Fibroblast of skin of left biceps (primary cell): ENCODE measurements around the gene CAPNS1.
"Not testable (repeated sequence)": the region's sequence is repeated elsewhere in the genome, so short reads cannot be mapped to it uniquely, and the experiment has no call there.

Experiments used
- DNase-seq, 2 experiments: peaks; one replicate each; pipeline ENCODE4 v3.0.0-alpha.2; 2013; ENCODE audit warnings: low read depth in 2 of 2

The CAPNS1 gene

DNA sequence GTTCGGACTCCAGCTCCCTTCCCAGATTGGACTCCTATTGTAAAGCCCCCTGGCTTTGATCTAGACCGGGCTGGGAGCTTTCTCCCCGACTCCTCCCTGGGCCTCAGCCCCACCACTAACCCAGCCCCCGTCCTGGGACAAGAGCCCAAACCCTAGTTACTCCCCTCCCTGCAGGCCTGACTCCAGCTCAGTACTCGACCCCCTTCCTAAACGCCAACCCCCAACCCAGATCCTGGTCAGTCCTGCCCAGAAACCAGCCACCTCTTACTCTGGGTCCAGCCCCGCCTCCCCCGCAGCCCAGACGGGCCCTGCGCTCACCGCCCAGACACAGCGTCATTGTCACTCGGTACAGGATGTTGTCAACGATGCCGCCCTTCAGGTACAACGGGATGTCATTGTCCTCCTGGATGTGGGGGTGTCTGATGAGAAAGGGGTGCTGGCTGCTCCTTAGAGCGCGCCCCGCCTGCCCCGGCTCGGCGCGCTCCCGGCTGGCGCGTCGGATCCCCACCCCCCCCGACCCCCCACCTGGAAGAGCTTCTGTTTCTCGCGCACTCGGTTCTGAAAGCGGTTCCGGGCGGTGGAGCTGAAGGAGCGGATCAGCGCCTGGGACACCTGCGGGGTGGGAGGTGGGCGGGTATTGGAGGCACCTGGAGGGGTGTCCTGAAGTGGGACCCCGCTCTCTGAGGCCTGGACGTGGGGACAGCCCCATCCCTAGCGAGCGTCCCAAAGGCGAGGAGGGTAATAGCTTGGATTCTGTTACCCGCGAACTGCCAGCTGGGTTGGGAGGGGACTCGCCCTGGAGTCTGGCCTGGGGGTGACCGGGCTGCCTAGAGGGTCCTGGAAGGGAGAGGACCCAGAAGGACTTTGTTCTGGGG lies 11.5 kb downstream of the CAPNS1 start:
- DNase-seq = no peak

- no peak for DNase-seq
These were observed 12.1 kb downstream of the CAPNS1 start for GRCh38 chr19:36152019-36152351.

DNA sequence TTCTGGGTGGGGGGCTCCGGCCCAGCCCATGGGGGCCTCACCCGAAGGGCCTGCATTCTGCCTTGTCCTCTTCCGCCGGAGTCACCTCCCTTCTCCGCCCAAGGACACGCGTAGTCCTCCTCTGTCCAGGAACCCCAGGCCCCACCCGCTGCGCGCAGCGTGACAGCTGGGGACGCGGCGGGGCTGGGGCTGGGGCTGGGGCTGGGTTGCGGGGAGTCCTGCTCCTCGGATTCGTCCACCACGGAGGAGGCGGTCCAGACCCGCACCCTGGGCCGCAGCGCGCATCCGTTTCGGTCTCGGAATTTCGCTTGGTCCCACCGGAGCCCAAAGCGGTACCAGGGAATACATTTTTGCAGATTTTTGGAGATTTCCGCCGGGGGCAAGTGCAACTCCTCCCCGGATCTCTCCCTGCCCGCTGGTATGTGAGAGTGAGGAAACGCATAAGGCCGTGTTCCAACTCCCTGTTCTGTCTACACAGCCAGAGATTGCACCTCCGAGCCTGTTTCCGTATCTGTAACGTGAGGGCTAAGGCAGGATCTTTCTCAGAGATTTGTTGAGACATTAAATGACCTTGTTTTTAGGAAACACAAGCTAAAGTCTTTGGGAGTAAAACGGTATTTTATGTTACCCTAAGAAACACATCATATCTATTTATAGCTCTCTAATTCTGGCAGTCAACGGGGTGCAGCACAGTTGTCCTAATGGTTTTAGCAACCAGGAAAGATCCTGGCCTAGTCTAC lies 12.7 kb downstream of the CAPNS1 start, which contains the start of gene COX7A1:
COX7A1 (minus strand) TSS at position 96 of the 740 bp plus-strand sequence; CDS start at position 56, 40 bp downstream.
- no peak for DNase-seq

DNA sequence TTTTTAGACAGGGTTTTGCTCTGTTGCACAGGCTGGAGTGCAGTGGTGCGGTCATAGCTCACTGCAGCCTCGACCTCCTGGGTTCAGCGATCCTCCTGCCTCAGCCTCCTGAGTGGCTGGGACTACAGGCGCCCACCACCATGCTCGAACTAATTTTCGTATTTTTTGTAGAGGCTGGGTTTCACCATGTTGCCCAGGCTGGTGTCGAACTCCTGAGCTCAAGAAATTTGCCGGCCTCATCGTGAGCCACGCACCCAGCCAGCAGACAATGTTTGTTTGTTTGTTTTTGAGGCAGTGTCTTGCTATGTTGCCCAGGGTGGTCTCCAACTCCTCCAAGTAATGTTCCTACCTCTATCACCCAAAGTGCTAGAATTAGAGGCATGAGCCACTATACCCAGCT lies 13.3 kb downstream of the CAPNS1 start:
- no peak for DNase-seq

GRCh38 chr19:36160821-36161596 lies 21.1 kb downstream of the CAPNS1 start:
- no peak for DNase-seq

DNA sequence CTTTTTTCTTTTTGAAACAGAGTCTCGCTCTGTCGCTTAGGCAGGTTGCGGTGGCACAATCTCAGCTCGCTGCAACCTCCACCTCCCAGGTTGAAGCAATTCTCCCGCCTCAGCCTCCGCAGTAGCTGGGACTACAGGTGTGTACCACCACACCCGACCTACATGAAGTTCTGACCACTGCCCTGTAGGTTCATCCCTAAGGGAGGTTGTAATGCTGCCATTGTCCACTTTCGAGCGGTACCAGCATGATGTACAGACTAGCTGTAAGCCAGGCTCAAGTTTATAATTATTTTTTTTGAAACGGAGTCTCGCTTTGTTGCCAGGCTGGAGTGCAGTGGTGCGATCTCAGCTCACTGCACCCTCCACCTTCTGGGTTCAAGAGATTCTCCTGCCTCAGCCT lies 23.9 kb downstream of the CAPNS1 start:
- DNase-seq = no peak

DNA sequence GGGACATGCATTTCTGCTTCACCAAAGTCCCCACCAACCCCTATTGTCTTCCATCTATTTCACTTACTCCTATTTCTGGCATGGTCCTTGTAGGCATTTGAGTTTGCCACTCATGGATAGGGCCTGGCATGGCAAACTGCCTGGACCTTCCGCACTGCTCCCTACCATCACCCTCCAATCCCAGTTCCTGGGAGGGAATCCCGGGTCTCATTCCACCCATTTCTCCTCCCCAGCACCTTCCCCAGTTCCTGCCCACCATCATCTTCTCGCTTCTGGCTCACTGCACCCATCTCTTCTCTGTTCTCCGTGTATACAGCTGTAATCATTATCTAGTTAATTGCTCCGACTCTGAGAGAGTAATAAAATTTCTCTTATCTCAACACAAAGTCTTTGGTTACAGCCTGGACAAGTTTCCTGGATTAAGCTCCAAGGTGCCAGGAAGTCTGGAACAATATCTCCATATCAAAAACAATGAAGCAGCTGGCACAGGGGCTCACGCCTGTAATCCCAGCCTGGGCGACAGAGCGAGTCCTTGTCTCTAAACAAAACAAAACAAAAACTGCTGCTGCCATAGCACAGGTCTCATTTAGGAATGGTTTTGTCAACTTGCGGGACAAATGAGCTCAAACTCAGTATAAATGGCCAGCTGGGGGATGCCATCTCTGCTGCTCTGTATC lies 29.4 kb downstream of the CAPNS1 start:
- no peak for DNase-seq

DNA sequence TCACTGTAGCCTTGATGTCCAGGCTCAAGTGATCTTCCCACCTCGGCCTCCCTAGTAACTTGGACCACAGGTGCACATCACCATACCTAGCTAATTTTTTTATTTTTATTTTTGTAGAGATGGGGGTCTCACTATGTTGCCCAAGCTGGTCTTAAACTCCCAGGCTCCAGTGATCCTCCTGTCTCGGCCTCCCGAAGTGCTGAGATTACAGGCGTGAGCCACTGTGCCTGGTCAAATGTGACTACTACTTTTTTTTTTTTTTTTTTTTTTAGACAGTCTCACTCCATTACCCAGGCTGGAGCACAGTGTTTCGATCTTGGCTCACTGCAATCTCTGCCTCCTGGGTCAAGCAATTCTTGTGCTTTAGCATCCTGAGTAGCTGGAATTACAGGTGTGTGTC lies 33.0 kb downstream of the CAPNS1 start:
- no peak for DNase-seq

DNA sequence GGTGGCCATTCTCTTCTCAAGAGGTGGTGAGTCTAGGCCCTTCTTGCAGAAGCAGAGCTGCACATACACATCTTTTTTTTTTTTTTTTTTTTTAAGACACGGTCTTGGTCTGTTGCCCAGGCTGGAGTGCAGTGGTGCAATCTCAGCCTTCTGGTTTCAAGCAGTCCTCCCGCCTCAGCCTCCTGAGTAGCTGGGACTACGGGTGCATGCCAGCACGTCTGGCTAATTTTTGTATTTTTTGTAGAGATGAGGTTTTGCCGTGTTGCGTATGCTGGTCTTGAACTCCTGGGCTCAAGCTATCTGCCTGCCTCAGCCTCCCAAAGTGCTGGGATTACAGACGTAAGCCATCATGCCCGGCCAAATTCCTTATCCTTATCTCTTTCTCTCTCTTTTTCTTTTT lies 34.0 kb downstream of the CAPNS1 start:
- not testable (repeated sequence) for DNase-seq

- DNase-seq = not testable (repeated sequence)
These were observed 39.2 kb downstream of the CAPNS1 start for GRCh38 chr19:36179077-36179476.

DNA sequence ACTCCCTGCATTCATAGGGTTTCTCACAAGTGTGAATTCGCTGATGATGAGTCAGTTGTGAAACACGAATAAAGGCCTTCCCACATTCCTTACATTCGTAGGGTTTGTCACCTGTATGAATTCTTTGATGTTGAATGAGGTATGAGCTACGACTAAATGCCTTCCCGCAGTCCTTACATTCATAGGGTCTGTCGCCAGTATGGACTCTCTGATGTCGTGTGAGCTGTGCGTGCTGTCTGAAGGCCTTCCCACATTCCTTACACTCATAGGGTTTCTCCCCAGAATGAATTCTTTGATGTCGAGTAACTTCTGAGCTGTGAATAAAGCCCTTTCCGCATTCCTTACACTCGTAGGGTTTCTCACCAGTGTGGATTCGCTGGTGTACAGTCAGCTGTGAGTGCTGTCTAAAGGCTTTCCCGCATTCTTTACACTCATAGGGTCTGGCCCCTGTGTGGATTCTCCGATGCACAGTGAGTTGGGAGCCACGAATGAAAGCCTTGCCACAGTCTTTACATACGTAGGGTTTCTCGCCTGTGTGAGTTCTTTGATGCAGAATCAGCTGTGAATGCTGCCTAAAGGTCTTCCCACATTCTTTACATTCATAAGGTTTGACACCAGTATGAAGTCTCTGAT lies 42.9 kb downstream of the CAPNS1 start:
- peak; percentile 66 to 73 for DNase-seq

DNA sequence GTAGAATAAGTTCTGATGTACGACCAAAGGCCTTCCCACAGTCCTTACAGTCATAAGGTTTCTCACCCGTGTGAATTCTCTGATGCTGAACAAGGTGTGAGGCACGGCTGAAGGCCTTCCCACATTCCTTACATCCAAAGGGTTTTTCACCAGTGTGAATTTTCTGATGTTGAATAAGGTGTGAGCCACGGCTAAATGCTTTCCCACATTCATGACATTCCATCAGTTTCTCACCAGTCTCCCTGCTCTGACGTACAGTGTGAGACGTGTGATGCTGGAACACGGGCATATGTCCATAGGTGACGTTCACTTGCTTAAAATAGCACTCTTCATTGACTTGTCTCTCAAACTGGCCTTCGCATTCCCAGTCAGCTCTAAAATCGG lies 43.4 kb downstream of the CAPNS1 start:
- no peak for DNase-seq

GRCh38 chr19:36186722-36187121 lies 46.9 kb downstream of the CAPNS1 start:
- DNase-seq = not testable (repeated sequence)

- DNase-seq = no peak
These were observed 56.4 kb downstream of the CAPNS1 start for GRCh38 chr19:36196249-36196648.

DNA sequence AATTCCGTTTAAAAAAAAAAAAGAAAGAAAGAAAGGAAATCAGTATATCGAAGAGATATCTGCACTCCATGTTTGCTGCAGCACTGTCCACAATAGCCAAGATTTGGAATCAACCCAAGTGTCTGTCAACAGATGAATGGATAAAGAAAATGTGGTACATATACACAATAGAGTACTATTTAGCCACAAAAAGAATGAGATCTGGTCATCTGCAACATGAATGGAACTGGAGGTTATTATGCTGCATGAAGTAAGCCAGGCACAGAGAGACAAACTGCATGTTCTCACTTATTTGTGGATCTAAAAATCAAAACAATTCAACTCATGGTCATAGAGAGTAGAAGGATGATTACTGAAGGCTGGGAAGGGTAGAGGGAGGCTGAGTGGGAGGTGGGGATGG lies 58.3 kb downstream of the CAPNS1 start:
- DNase-seq = no peak
